ENCODE results near the gene PYDC1. TPM values are rescaled to one million over a fixed set of nuclear protein-coding genes. Genes with fewer than 3 reads are reported as not detected.

Gene PYDC1
- polyA plus RNA-seq, 2 of the 4 experiments (the other 2 are of a cell fraction), result not detected

DNA sequence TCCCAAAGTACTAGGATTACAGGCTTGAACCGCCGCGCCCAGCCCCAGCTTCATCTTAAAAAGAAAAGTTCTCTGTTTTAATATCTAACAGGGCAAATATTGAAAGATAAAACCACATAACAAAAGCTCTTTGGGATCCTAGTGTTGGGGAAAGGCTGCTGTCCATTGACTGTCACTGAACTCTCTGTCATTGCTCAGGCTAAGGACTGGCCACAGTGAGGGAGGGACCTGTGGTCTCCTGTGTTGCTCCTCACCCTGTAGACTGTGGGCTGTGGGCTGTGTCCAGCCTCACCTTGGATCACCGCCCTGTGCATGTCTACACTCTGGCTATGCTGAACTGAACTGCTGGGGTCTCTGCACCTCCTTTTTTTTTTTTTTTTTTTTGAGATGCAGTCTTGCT lies 11.3 kb upstream of the PYDC1 start:
- H3K4me1 ChIP-seq, result no peaks in the 10 kb centered on the region
- FAIRE-seq, result no peak
- no peaks in the 10 kb centered on the region for H3K9me3 ChIP-seq
- no peak overlapping the region for H3K4me3 ChIP-seq
- POLR2A ChIA-PET, result no interaction called here
- whole genome bisulfite sequencing (ENCODE audit: missing lambda C conversion rate), result 95% methylated on average over 4 of the region's 4 CpGs
- peak in 1 of 2 experiments; percentile 48; a peak in 2 of 6 replicates for ATAC-seq
- H3K4me2 ChIP-seq, result no peak overlapping the region
- no peak overlapping the region for H3K27ac ChIP-seq
- CTCF ChIA-PET, result interaction anchor here (1.0 to 1.2 kb wide), 3 partner anchors 19 to 105 kb away, joined by 3 to 6 read pairs (median 3); no protein-coding TSS in a partner anchor
- DNase-seq (ENCODE audit: low read depth in 1 of 2, low spot score in 1 of 2), result no peak
- TF ChIP-seq TFCP2L1 (CRISPR knock-in tag; IDR thresholded peaks at IDR 0.05), result no peak
- TF ChIP-seq NR3C1 (IDR thresholded peaks at IDR 0.05), result no peak
- no peak for TF ChIP-seq JUN (IDR thresholded peaks at IDR 0.05)
- TF ChIP-seq CBX8 (IDR thresholded peaks at IDR 0.05), result no peak
- no peak for TF ChIP-seq SMC3 (IDR thresholded peaks at IDR 0.05)

- CTCF ChIA-PET, result interaction anchor here (0.8 to 1.3 kb wide), 2 partner anchors 83 to 108 kb away, joined by 3 to 4 read pairs; no protein-coding TSS in a partner anchor
- 86% methylated on average over 3 of the region's 3 CpGs for WGBS (ENCODE audit: missing lambda C conversion rate)
- DNase-seq (ENCODE audit: low read depth in 1 of 2, low spot score in 1 of 2) (no peak), FAIRE-seq (no peak), ATAC-seq (no peak)
- no peak overlapping the region for H3K4me3 ChIP-seq
- H3K9me3 ChIP-seq, result no peaks in the 10 kb centered on the region
- H3K4me2 ChIP-seq, result no peak overlapping the region
- H3K4me1 ChIP-seq, result no peaks in the 10 kb centered on the region
- POLR2A ChIA-PET, result no interaction called here
- H3K27ac ChIP-seq, result no peak overlapping the region
- TF ChIP-seq PBX3 (IDR thresholded peaks at IDR 0.05), result no peak
- TF ChIP-seq CEBPB (IDR thresholded peaks at IDR 0.05), result no peak
- no peak for TF ChIP-seq JUNB (IDR thresholded peaks at IDR 0.05)
- TF ChIP-seq RCOR1 (IDR thresholded peaks at IDR 0.05; ENCODE audit: low read depth, low read length), result no peak
- TF ChIP-seq, protein P1, sequence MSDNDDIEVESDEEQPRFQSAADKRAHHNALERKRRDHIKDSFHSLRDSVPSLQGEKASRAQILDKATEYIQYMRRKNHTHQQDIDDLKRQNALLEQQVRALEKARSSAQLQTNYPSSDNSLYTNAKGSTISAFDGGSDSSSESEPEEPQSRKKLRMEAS (IDR thresholded peaks at IDR 0.05), result no peak
- no peak for TF ChIP-seq REST (IDR thresholded peaks at IDR 0.05)
- no peak for TF ChIP-seq ESRRA (IDR thresholded peaks at IDR 0.05; ENCODE audit: borderline replicate concordance, low read length)
Measured at GRCh38 chr16:31225193-31225592, 8.3 kb upstream of the PYDC1 start.

DNA sequence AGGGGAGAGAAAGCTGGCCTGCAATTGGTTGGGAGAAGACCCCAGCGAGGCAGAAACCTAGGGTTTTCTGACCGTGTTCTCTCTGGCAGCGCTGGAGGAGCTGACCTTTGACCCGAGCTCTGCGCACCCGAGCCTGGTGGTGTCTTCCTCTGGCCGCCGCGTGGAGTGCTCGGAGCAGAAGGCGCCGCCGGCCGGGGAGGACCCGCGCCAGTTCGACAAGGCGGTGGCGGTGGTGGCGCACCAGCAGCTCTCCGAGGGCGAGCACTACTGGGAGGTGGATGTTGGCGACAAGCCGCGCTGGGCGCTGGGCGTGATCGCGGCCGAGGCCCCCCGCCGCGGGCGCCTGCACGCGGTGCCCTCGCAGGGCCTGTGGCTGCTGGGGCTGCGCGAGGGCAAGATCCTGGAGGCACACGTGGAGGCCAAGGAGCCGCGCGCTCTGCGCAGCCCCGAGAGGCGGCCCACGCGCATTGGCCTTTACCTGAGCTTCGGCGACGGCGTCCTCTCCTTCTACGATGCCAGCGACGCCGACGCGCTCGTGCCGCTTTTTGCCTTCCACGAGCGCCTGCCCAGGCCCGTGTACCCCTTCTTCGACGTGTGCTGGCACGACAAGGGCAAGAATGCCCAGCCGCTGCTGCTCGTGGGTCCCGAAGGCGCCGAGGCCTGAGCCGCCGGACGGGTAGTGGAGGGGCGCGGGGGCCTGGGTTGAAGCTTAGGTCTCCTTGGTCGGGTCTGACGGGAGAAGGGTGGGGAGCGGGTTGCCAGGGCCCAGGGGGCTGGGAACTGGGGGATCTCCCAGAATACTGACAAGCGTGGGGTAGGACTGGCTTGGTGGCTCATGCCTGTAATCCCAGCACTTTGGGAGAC lies 7.4 kb upstream of the PYDC1 start:
- no peak for DNase-seq (ENCODE audit: low read depth in 1 of 2, low spot score in 1 of 2)
- TF ChIP-seq HDAC2 (IDR thresholded peaks at IDR 0.05), result no peak
- TF ChIP-seq HEYL (CRISPR knock-in tag; IDR thresholded peaks at IDR 0.05), result no peak
- TF ChIP-seq JUN (IDR thresholded peaks at IDR 0.05), result no peak
- TF ChIP-seq POLR2A (IDR thresholded peaks at IDR 0.05; ENCODE audit: low read length), result no peak
- no peak for TF ChIP-seq FOSB (CRISPR knock-in tag; IDR thresholded peaks at IDR 0.05)
- TF ChIP-seq REST (IDR thresholded peaks at IDR 0.05), result no peak
- no peak for TF ChIP-seq BHLHE40 (IDR thresholded peaks at IDR 0.05; ENCODE audit: low read depth, low read length)
- no peak for TF ChIP-seq PHF8 (IDR thresholded peaks at IDR 0.05; ENCODE audit: borderline replicate concordance, low read depth)
- no peak for TF ChIP-seq RARB (CRISPR knock-in tag; IDR thresholded peaks at IDR 0.05)
- no peak for TF ChIP-seq SMC3 (IDR thresholded peaks at IDR 0.05)
- TF ChIP-seq MAZ (IDR thresholded peaks at IDR 0.05; ENCODE audit: borderline replicate concordance, low read depth, low read length), result no peak
- no peak for TF ChIP-seq CBX2 (IDR thresholded peaks at IDR 0.05; ENCODE audit: borderline replicate concordance, low read depth)
- TF ChIP-seq PBX3 (IDR thresholded peaks at IDR 0.05), result no peak
- no peak for TF ChIP-seq NFE2L2 (conservative IDR thresholded peaks at IDR 0.05; ENCODE audit: low read length)
- ATAC-seq, result no peak
- no peaks in the 10 kb centered on the region for H3K9me3 ChIP-seq
- no peaks in the 10 kb centered on the region for H3K4me1 ChIP-seq
- no peak overlapping the region for H3K4me2 ChIP-seq
- CTCF ChIA-PET, result interaction anchor here (0.9 to 1.3 kb wide), 2 partner anchors 82 to 99 kb away, joined by 4 to 5 read pairs; no protein-coding TSS in a partner anchor
- no peak for FAIRE-seq
- POLR2A ChIA-PET, result no interaction called here
- WGBS (ENCODE audit: missing lambda C conversion rate), result 95% methylated on average over 69 of the region's 80 CpGs
- H3K4me3 ChIP-seq, result no peak overlapping the region
- no peak overlapping the region for H3K27ac ChIP-seq
